ENCODE measurements around the gene IRS2.

DNA sequence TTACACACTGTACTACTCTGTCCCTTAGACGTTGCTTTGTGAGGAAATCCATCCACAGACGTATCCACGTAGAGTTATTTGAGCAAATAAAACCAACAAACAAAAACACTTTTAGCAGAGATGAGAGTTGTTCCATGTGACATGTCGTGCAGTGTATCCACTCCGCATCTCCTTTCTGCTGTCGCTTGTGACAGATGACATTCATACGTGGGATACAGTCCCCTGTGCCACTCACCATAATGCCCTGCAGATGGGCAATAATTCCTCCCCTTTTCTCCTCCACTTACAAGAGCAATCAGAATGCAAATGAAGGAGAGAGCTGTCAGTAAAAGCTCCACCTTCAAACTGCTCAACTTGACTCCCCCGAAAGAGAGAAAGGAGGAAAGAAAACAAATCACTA, 26.0 kb downstream of the IRS2 start:
- TF ChIP-seq CTCF (conservative IDR thresholded peaks at IDR 0.05 in 1 of 2, IDR thresholded peaks at IDR 0.05 in 1 of 2; ENCODE audit: low read depth in 1 of 2, low read length in 2 of 2) (no peak), EZH2 (IDR thresholded peaks at IDR 0.05; ENCODE audit: low read length, missing control alignments) (no peak)

Measured in fibroblast of lung (primary cell).